Activated T-helper 17 cell treated with anti-CD3 and anti-CD28 coated beads, Interleukin-2, amount 50 U/mL, for 72 hours (primary cell): ENCODE results near the gene MINDY3. TPM values are rescaled to one million over a fixed set of nuclear protein-coding genes. Genes with fewer than 3 reads are reported as not detected.

Source experiments
- ATAC-seq: fragments of 150-1000 bp; cut with Tn5 transposase; replicated peaks from 2 replicates; pipeline ENCODE4 v1.10.0; 2021; ENCODE audit warnings: mild to moderate bottlenecking, moderate library complexity
- H3K27ac Mint-ChIP-seq: one replicate; pipeline ENCODE4 v1.8.0; 2022; ENCODE audit warnings: mixed read lengths
- H3K27me3 Mint-ChIP-seq: one replicate; pipeline ENCODE4 v1.8.0; 2022; ENCODE audit warnings: mixed read lengths
- H3K36me3 Mint-ChIP-seq: one replicate; pipeline ENCODE4 v1.8.0; 2022; ENCODE audit warnings: low read depth, mild to moderate bottlenecking, mixed read lengths
- H3K4me1 Mint-ChIP-seq: one replicate; pipeline ENCODE4 v1.8.0; 2022; ENCODE audit warnings: mixed read lengths
- H3K4me3 Mint-ChIP-seq: one replicate; pipeline ENCODE4 v1.8.0; 2022; ENCODE audit warnings: mild to moderate bottlenecking, mixed read lengths
- H3K9me3 Mint-ChIP-seq: one replicate; pipeline ENCODE4 v1.8.0; 2022; ENCODE audit warnings: mixed read lengths
- total RNA-seq, 2 donors: library from RNA; stranded (reverse); gene quantifications; one replicate each; pipeline ENCODE4 v1.2.3, GENCODE V29; 2022

The MINDY3 gene
- total RNA-seq, 2 donors from 2014 or later, result 22.0 to 23.2 TPM

DNA sequence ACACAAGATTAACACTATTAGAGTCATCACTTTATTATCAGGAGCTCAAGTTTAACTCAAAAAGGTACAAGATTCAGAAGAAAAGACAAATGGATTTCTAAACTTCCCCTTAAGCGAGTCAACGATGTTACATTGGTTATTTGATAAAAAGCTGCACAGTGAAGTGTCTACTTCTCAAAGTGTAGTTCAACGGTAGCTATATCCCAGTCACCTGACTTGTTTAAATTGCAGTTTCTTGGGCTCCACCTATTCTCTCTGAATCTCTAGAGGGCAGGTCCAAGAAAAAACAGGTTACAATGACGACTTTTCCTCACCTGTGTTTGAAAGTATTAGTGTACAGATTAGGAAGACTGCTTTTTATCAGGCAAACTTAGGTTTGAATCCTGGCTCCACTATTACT is 16.6 kb downstream of the MINDY3 start:
- ATAC-seq, result no peak
- no peaks in the 10 kb centered on the region for H3K4me1 Mint-ChIP-seq
- H3K27me3 Mint-ChIP-seq, result no peaks in the 10 kb centered on the region
- H3K27ac Mint-ChIP-seq, result no peak overlapping the region
- H3K9me3 Mint-ChIP-seq, result no peaks in the 10 kb centered on the region
- H3K36me3 Mint-ChIP-seq, result peaks cover 48% of the 10 kb centered on the region
- H3K4me3 Mint-ChIP-seq, result no peak overlapping the region

DNA sequence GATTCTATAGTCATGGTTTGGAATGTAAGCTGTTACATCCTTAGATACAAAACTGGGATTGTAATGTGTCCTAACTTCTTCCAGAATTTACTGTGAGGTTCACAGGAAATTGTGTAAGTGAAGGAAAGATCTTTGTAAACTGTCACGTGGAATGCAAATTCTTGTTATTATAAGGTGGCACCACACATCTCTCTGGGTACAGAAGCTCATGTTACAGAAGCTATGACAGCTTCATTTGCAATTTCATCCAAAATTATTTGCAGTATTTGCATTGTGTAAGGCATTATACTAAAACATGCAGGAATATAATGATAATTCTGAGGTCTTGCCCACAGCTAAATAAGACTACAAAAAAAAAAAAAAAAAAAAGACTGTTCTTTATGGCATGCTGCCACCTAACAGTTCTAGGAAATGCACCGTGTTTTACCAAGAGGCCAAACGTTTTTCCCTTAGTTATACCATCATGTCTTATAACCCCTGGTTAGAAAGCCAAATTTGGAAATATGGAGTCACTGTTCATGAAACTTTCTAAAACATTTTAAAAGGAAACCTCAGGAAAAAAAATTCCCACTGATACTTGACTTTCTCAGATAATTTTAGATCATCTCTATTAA is 17.6 kb downstream of the MINDY3 start:
- Mint-ChIP-seq H3K4me1 (no peaks in the 10 kb centered on the region), H3K27ac (no peak overlapping the region), H3K36me3 (peaks cover 42% of the 10 kb centered on the region), H3K4me3 (no peak overlapping the region), H3K27me3 (no peaks in the 10 kb centered on the region), H3K9me3 (no peaks in the 10 kb centered on the region)
- ATAC-seq, result no peak

DNA sequence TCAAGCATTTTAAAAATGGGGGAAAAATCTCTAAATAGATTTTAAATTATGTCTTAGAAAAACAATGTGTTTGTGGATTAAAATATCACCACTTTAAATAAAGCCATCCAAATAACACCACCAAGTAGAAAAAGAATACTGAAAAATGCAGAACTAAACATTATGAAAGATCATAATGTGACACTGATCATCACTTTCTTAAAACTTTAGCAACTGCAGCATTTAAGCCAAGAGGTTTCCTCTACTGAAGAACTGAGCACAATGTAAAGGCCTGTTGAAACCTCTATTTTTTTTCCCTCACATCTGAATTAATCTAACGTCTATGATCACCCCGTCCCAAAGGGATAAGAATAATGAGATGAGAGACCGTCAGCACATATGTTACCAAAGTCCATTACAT is 18.6 kb downstream of the MINDY3 start:
- Mint-ChIP-seq H3K9me3 (no peaks in the 10 kb centered on the region), H3K27ac (no peak overlapping the region), H3K36me3 (peaks cover 39% of the 10 kb centered on the region), H3K4me3 (no peak overlapping the region), H3K27me3 (no peaks in the 10 kb centered on the region), H3K4me1 (no peaks in the 10 kb centered on the region)
- ATAC-seq, result no peak

DNA sequence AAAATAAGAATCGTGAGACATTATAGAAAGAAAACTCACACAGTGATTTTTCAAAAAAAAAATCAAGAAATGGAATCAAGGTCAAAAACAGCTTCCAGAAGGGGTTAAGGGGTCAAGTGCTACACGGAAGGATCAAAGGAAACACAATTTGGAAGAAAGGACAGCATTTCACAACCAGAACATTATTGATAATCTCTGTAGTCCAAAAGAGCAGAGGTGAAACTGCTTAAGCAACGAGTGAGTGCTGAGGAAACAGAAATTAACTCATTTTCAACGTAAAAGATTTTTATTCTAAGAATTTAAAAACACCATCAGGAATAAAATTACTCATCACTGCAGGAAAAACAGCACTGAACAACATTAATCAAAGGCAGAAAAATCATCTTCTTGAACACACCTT is 23.5 kb downstream of the MINDY3 start:
- Mint-ChIP-seq H3K4me1 (peaks cover 9% of the 10 kb centered on the region), H3K27ac (no peak overlapping the region), H3K9me3 (no peaks in the 10 kb centered on the region), H3K4me3 (no peak overlapping the region), H3K27me3 (no peaks in the 10 kb centered on the region), H3K36me3 (peaks cover 38% of the 10 kb centered on the region)
- peak; percentile 52 for ATAC-seq

DNA sequence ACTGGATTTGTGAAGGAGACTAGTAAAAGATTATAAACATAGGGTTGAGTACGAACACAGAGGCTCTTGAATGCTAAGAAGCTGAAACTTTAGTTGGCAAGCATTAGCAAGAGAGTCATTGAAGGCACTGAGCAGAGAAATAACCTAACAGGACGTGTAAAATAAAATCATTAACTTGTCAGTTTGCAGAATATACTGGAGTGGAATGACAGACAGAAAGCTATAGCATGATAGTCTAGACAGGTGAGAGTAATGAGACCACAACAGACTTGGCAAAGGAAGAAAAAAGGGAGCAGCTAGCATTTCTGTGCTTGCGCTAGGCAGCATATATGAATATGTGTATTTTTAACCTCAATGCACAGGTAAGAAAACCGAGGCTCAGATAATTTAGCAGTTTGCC is 30.8 kb downstream of the MINDY3 start:
- Mint-ChIP-seq H3K36me3 (peaks cover 85% of the 10 kb centered on the region), H3K27me3 (no peaks in the 10 kb centered on the region), H3K4me3 (no peak overlapping the region), H3K9me3 (no peaks in the 10 kb centered on the region), H3K27ac (no peak overlapping the region), H3K4me1 (peaks cover 23% of the 10 kb centered on the region)
- no peak for ATAC-seq

DNA sequence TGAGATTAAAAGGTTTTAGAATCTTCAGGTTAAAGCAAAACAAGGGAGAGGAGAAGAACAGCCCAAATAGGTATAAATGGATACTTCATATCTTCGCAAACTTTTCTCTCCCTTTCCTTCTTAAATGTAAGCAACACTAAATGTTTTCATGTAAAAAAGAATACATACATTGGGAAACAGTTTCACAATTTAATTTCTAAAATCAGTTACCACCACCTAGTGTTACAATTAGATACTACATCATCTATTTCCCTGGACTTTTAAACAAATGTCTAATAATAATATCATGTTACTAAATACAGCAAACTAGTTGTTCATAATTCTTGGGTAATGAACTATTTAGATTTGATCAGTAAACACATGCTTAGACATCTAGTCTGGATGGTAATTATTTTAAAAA is 35.8 kb downstream of the MINDY3 start:
- ATAC-seq, result no peak

DNA sequence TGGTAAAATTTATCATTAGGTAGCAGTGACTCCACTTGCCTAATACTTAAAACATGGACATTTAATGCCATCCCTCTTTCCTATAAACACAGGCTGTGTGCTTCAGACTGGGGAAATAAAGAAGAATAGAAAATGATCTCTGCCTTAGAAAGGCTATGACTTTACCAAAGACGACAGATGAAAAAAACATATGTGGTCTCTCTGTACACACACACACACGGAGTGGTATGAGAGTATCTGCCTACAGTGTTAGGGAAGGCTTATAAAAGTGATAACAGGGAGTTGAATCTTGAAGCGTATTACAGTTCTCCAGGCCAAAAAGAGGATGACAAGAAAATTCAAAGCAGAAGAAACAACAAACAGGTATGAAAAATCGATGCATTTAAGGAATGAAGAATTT is 38.2 kb downstream of the MINDY3 start:
- peaks cover 4% of the 10 kb centered on the region for H3K4me1 Mint-ChIP-seq
- no peaks in the 10 kb centered on the region for H3K9me3 Mint-ChIP-seq
- H3K27ac Mint-ChIP-seq, result no peak overlapping the region
- ATAC-seq, result no peak
- H3K36me3 Mint-ChIP-seq, result peaks cover 96% of the 10 kb centered on the region
- no peaks in the 10 kb centered on the region for H3K27me3 Mint-ChIP-seq
- no peak overlapping the region for H3K4me3 Mint-ChIP-seq

More for the DNA sequence above, 35.8 kb downstream of the MINDY3 start:
- Mint-ChIP-seq H3K27ac (no peak overlapping the region), H3K4me3 (no peak overlapping the region), H3K4me1 (peaks cover 3% of the 10 kb centered on the region), H3K36me3 (peaks cover 91% of the 10 kb centered on the region), H3K27me3 (no peaks in the 10 kb centered on the region), H3K9me3 (no peaks in the 10 kb centered on the region)

DNA sequence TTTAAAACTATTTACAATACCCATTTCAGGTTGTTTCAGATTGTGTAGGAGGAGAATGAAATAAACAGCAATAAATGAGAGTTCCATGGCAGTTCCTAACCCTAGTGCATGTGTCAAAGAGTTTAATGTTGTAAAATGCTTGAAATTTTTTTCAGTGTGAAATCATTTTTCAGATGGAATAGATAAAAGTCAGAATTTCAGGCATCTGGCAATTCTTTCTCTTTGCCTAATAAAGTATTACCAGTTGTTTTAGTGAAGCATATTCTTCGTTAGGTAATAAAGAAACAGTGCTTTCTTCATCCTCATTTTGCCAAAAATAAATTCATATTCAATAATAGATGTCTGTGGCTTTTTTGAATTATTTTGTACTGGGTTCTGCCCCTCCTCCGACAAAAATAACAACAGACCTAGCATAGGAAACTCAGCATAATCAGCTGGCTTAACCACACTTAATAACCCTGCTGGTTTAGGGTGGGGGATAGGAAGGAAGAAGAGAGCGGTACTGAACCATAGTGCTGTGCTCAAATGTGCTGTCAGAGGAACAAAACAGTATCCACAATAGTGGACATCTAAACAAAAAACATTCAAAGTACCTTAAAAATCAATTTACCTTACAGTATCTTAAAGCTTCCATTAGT is 39.1 kb downstream of the MINDY3 start:
- H3K36me3 Mint-ChIP-seq, result peaks cover 94% of the 10 kb centered on the region
- no peak overlapping the region for H3K27ac Mint-ChIP-seq
- no peak for ATAC-seq
- H3K4me3 Mint-ChIP-seq, result no peak overlapping the region
- no peaks in the 10 kb centered on the region for H3K27me3 Mint-ChIP-seq
- H3K4me1 Mint-ChIP-seq, result peaks cover 4% of the 10 kb centered on the region
- H3K9me3 Mint-ChIP-seq, result no peaks in the 10 kb centered on the region

DNA sequence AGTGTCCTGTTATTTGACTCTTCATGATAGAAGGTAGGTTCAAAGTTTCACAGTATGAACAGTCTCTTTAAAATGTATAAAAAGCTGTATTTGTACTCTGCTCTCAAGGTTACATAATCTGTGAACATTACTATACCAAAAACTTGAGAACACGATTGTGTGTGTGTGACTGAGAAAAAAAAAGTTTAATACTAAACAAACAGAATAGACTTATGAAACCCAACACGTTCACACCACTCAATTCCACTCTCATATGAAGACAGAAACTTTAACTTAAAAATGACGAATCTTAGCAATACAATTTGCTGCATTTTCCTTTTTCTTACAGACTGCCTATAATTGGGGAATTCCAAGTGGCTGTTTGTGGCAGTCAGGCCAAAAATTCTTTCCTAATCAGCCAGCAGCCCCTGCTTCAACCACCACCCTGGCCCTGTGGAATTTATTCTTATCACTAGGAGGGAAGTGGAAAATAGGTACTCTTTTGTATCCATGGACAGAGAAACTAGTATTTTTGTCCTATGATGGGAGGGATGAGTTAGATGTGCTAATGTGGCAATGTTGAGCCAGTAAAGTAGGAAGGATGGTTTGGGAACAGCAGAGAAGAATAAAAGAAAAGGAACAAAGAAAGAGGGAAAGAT is 42.8 kb downstream of the MINDY3 start:
- Mint-ChIP-seq H3K27me3 (no peaks in the 10 kb centered on the region), H3K27ac (no peak overlapping the region), H3K4me3 (no peak overlapping the region), H3K9me3 (no peaks in the 10 kb centered on the region), H3K36me3 (peaks cover 93% of the 10 kb centered on the region), H3K4me1 (peaks cover 9% of the 10 kb centered on the region)
- no peak for ATAC-seq

DNA sequence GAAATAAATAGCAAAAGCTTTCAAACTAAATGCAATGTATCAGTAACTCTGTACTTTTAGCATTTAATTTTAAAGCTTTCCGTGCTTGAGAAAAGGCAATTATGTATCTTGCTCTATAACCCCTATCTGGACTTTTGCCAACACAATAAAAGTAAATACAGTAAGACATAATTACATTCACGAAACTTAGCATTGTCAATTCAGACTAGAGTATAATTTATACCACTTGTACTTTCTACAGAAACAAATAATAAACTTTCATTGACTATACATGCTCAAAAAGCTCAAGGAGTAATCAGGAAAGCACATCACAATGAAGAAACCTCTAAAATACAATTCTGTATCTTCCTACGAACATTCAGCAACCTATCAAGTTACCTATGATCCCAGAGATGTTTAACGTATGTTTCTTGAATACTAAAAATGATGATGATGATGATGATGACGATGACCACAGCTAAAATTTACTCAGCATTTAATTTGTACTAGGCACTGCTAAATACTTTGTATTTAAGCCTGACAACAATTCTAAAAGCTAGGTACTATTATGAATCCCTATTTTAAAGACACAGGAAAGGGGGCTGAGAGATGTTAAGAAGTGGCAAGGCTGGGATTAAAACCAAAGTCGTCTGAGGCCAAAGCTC is 44.9 kb downstream of the MINDY3 start:
- no peak overlapping the region for H3K4me3 Mint-ChIP-seq
- H3K36me3 Mint-ChIP-seq, result peaks cover 84% of the 10 kb centered on the region
- no peaks in the 10 kb centered on the region for H3K9me3 Mint-ChIP-seq
- H3K27me3 Mint-ChIP-seq, result no peaks in the 10 kb centered on the region
- no peak overlapping the region for H3K27ac Mint-ChIP-seq
- no peak for ATAC-seq
- H3K4me1 Mint-ChIP-seq, result peaks cover 9% of the 10 kb centered on the region

DNA sequence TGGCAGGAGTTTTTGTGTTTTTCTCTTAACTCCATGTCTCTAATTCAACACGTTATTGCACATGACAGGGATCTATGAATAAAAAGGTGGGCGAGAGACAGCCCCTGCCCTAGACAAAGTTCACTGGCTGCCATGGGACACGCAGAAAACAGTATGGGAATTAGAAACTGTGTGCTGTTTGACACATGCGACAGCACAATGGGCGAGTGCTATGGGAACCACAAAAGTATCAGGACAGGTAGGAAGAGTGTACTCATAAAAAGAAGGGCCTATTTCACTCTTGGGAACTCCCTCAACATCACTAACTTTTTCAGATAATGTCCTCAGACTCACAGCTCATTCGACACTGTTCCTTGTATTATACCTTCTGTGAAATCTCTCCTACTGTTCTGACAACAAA is 45.7 kb downstream of the MINDY3 start:
- peaks cover 81% of the 10 kb centered on the region for H3K36me3 Mint-ChIP-seq
- no peaks in the 10 kb centered on the region for H3K27me3 Mint-ChIP-seq
- no peak overlapping the region for H3K4me3 Mint-ChIP-seq
- peaks cover 9% of the 10 kb centered on the region for H3K4me1 Mint-ChIP-seq
- no peaks in the 10 kb centered on the region for H3K9me3 Mint-ChIP-seq
- no peak overlapping the region for H3K27ac Mint-ChIP-seq
- ATAC-seq, result peak; percentile 61

DNA sequence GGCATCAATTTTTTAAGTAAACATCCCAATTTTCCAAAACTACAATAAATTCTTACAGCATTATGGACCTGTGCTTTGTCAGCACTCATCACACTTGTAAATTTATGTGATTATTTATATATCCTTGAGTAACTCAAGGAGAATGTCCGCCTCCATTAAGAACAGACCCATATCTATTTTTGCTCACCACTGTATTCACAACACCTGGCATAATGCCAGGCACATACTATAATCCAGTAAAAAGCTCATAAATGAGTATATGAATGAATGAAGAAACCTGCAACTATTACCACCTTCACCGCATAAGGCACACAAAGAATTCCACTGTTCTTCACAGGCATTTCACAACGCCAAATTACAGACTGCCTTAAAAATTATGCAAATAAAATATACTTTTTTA is 46.9 kb downstream of the MINDY3 start:
- no peaks in the 10 kb centered on the region for H3K27me3 Mint-ChIP-seq
- H3K4me3 Mint-ChIP-seq, result no peak overlapping the region
- ATAC-seq, result no peak
- no peaks in the 10 kb centered on the region for H3K9me3 Mint-ChIP-seq
- peaks cover 9% of the 10 kb centered on the region for H3K4me1 Mint-ChIP-seq
- H3K36me3 Mint-ChIP-seq, result peaks cover 81% of the 10 kb centered on the region
- H3K27ac Mint-ChIP-seq, result peak overlapping the region; percentile 27

DNA sequence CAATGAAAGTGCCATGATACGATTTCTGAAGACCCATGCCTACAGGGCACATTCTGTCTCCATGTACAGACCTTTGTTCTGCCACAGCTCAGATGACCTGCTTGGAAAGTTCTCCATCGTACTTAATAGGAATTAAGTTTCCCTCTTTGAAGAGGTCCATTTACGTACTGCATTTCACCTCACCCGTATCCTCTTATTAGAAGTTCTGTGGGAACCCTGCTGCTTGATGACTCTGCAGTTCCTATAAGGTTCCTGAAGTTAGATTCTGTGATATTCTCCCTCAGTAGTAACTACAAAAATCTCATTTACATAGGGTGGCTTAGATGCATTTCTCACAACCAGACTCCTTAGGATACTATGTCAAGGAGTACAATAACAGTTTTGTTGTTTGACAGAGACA is 50.9 kb downstream of the MINDY3 start:
- no peak overlapping the region for H3K27ac Mint-ChIP-seq

DNA sequence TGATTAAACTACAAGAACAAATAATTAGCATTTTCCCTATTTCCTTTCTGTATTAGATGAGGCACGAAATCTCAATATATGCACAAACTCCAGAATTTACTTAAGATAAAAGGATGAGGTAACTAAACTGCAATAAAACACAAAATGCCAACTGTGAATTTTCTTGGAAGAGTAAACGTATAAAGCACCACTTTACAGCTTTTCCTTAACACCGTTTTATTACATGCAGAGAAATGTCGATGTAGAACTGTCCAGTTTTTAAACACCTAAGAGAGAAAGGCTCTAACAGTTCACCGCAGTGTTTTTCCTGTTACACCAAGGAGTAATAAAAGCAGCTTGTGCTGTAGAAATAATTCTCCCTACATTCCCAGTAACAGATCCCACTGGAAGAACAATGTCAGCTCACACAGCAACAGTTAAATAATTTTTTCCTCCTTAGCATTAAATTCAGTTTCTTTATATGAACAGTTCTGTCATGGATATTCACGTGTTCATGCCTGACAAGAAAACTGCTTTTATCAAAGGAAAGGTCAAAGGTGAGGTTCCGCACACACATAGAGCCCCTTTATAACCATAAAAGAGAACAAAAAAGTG is 52.0 kb downstream of the MINDY3 start:
- no peaks in the 10 kb centered on the region for H3K9me3 Mint-ChIP-seq
- no peak overlapping the region for H3K4me3 Mint-ChIP-seq
- H3K36me3 Mint-ChIP-seq, result peaks cover 82% of the 10 kb centered on the region
- no peak for ATAC-seq
- H3K27me3 Mint-ChIP-seq, result no peaks in the 10 kb centered on the region
- H3K27ac Mint-ChIP-seq, result peak overlapping the region; percentile 10
- peaks cover 5% of the 10 kb centered on the region for H3K4me1 Mint-ChIP-seq

More for the DNA sequence above, 50.9 kb downstream of the MINDY3 start:
- Mint-ChIP-seq H3K4me1 (peaks cover 5% of the 10 kb centered on the region), H3K27me3 (no peaks in the 10 kb centered on the region), H3K4me3 (no peak overlapping the region), H3K36me3 (peaks cover 86% of the 10 kb centered on the region), H3K9me3 (no peaks in the 10 kb centered on the region)
- ATAC-seq, result no peak
